GM18511 (cell line): Measurements from ENCODE around the gene MVK.

Experiments used
- ATAC-seq: cut with Tn5 transposase; IDR thresholded peaks from one replicate; pipeline ENCODE4 v1.9.1; 2021; ENCODE audit warnings: mild to moderate bottlenecking, moderate library complexity; ENCODE audit not compliant: unreplicated experiment

Gene MVK

DNA sequence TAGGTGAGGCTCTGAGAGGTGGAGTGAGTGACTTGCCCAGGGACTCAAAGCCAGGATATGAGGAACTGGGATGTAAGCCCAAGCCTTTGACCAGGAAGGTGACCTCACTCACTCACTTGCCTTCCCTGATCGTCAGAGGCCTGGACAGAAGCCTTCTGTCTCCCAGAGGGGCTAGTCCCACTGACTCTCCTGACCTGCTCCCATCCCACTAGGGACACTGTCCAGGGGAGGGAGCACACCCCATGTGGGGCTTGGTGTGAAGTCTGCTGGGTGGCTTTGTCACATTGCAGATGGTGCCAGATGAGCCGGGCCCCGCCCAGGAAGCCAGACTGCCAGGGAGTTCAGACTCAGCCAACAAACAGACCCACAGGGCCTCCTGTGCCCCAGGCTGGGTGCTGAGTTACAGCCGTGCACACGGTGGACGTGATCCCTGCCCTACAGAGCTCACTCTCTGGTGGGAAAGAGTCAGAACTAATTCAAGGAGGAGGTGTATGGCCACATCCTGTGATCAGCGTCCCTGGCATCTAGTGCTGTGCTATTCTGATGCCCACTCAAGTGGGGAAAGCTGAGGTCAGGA is 28.6 kb upstream of the MVK start:
- no peak for ATAC-seq

- no peak for ATAC-seq
These were observed 27.8 kb upstream of the MVK start for GRCh38 chr12:109545826-109546225.

DNA sequence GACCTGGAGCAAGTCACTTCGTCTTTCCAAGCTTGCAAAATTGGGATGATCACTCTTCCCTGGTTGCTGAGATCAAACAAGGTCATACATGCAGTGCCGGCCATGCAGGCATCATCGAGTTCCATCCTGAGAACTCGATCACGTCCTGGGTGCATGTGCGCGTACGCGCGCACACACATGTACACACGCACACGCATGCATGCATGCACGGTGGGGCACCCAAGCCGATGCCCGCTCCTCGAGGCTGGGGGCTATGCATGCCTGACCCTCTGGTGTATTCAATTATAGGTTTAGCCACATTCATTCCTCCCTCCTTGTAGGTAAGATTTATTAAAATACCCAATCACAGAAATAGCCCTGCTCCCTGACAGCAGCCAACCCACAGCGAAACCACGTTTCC is 26.3 kb upstream of the MVK start:
- ATAC-seq, result no peak

GRCh38 chr12:109548258-109548657 is 25.3 kb upstream of the MVK start:
- no peak for ATAC-seq

DNA sequence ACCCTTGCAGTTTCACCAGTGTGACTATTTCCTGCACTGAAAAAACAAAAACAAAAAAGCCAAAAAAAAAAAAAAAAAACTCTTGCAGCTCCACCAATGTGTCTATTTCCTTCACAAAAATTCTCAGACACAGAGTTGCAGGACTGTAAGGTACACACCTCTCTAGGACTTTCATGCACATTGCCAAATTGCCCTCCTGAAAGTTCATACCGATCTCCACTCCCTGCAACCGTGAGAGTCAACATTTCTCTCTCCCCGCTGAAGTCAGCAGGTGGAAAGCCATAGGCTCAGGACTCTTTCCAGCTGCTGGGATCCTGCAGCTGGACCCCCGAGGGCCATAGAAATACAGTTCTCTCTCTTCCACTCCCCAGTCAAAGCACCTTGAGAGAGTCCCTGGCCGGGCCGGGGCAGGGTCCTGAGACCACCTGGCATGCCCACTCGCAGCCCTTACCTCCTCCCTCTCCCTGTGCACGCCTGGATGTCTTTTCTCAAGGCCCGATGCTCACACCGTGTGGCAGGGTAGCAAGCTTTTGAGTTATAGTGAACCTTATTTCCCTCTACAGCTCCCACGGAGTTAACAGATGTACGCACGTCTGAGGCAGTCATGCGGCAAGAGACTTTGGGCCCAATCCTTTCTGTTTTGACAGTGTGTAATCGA is 23.9 kb upstream of the MVK start:
- no peak for ATAC-seq

- no peak for ATAC-seq
These were observed 23.3 kb upstream of the MVK start for GRCh38 chr12:109550281-109550680.

DNA sequence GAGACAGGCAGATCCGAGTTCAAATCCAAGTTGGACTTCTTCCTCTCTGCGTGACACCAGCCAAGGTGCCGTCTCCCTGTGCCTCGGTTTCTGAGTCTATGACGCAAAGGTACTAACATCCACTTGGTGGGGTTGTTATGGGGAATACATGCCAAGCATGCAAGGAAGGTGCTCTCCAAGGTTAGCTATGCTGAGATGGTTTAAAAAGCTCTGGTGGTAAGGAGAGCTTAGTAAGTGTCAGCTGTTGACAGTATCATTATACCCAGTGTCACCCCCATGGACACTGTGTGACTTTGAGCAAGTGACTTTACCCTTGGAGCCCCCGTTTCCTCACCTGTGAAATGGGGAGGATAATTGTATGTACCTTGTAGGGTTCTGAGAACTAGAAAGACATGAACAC is 22.5 kb upstream of the MVK start:
- ATAC-seq, result no peak

DNA sequence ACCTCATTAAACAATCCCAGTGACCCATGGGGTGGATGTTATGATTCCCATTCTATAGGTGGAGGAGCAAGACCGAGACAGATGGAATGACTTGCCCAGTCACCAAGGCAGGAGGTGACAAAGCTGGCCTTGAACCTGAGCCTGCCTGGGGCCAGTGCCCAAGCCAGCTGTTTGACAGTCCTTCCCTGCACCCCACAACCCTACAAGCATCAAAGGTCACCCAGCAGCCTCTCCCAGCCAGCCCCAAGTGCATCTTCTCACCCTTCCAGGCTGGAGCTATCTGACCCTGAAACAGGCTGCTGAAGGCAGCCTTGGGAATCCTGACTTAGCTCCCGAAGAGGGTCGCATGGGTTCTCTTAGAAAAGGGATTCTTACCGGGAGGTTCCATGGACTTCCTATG is 20.6 kb upstream of the MVK start:
- no peak for ATAC-seq

- ATAC-seq, result no peak
These were observed 20.1 kb upstream of the MVK start for GRCh38 chr12:109553483-109553882.

DNA sequence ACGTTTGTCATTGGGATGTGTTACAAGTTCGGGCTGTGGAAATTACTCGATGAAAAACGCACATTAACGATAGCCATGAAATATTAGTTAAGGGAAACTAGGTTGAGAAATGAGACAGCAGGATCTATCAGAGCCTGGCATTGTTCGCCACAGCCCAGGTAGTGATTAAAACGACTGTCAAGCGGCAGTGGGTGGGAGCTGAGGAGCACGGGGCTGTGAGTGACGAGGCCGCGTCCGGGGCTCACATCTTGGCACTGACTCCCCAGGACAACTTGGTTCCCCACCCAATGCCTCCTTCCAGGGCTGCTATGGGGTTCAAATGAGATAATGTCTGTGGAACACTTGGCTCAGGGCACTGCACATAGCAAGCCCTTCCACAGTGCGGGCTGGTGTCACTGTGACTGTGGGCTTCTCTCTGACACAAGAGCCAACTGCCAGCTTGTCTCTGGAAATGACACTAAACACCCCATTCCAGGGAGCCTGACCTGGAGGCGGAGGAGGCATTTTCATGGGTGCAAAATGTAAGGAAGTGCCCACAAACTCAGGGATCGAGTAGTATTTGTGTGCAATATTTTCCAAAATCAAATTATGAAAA is 19.6 kb upstream of the MVK start:
- no peak for ATAC-seq

GRCh38 chr12:109554761-109555160 is 18.8 kb upstream of the MVK start:
- no peak for ATAC-seq

DNA sequence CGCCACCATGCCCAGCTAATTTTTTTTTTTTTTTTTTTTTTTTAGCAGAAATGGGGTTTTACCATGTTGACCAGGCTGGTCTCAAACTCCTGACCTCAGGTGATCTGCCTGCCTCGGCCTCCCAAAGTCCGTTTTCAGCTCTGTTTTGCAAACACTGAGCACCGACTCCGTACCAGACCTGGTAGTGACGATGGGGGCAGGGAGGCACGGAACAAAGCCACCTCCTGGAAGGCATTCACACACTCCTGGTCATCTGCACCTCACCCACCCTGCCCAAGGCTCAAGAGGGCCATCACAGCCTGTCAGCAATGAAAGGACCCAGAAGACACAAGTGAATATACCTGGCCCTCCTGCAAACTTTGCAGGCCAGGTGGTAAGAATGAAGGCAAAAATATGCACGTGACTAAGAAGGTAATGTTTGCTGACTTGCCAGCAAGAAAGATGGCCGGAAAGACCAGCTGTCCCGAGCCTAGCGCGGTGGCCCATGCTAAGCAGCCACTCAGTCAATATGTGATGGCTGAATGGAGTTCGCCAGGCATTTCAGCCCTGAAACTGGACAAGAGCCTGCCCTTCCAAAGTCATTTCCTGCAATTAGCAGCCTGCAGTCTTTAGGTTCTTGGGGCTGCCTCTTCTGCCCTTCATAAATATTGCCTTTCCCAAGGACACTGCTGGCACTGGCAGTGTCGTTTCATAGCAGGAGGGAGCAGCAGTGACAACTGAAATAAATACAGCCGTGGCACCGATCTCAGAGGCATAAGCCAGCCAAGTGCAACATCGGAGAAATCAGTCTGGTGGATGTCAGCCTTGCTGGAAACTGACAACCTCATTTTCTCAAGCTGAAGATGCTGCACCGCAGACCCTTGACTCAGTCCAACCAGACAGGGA is 17.9 kb upstream of the MVK start:
- no peak for ATAC-seq

DNA sequence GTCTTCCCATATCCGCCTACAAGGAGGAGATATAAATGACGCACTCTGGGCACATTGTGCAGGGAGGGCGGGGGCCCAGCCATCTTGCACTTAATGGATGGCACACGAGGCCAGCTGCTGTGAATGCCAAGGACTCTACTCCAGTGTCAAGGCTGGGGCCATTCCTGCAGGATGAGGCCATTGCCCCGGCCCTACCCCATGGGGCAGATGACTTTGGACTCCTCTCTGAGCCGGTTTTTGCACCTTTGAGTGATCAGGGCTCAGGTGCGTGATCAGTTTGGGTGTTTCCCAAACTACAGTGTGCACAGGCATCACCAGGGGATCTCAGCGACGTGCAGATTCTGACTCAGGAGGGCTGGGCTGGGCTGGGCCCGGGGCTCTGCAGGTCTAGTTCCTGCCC is 16.4 kb upstream of the MVK start:
- no peak for ATAC-seq

DNA sequence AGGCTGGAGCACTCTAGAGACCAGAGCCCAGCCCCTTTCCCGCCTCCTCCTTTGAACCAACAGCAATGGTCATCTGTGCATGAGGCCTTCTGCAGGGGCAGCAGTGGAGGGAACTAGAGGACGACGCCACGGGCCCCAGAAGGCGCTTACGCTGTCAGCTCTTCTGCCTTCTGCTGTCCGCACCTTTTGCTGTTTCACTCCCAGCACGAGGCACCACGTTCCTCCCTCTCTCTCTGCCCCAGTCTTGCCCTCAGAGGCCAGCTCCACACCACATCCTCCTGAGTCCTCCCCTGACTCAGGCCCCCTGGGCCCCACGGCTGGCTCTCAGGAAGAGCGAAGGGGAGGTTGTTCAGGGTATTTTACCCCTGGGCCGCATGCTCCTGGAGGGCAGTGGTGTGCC is 15.8 kb upstream of the MVK start:
- no peak for ATAC-seq

- ATAC-seq, result no peak
These were observed 15.0 kb upstream of the MVK start for GRCh38 chr12:109558374-109559199.

DNA sequence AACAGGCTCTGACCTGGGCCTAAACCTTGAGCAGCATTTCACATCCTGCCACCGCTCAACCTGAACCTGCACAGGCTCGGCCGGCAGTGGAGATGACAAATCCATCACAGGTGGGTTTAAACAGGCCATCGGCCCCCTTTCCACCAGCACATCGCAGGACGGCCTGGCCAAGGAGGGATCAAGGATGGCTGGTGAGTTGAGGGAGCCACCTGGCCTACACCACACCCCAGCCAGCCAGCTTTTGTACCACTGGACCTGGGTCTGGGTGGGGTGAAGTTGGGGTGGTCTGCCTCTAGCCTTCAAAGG is 14.4 kb upstream of the MVK start:
- no peak for ATAC-seq

DNA sequence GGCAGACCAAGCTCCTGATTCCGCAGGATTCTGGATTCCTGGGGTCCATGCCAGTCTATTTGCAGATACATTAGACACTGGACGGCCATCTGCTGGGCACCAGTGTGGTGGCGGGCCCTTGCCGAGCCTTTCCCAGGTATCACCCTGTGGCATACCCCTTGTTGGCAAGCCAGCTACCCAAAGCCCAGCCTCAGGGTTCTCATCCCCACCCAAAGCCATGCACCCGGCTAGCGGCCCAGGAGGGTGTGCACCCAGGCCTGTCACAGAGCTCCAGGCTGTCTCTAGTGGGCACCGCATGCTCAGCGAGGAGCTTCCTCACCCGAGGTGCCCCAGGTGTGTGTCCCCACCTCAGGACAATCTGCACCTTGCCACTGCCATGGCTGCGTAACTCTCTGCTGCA is 14.0 kb upstream of the MVK start:
- no peak for ATAC-seq

- ATAC-seq, result no peak
These were observed 12.5 kb upstream of the MVK start for GRCh38 chr12:109560867-109561710.

DNA sequence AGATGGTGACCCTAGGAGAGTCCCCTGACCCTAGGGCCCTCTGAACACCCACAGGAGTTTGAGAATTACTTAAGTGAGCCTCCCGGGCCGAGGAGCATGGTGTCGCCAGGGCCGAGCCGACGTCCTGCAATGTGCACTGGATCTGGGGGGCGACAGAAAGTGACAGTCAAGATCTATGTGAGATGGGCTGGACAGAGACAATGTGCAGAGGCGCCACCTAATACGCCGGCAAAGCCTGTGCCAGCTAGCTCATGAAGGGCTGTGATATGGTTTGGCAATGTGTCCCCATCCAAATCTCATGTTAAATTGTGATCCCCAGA is 11.9 kb upstream of the MVK start:
- no peak for ATAC-seq

DNA sequence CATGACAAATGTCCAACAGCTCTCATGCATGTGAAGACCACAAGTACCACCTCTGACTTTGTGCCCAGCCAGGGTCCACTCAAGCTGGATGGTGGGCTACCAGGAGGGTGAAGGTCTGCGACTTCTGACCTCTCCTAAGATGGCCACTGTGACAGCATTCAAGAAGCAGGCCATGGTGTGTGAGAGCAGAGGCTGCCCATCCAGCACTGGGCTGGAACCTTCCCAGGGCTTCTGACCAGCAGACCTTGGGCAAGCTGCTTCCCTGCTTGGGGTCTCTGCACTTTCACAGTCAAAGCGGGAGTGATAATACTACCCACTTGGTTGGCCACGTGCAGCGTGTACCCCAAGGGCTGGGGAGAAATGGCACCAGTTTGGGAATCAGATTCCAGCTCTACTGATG is 10.7 kb upstream of the MVK start:
- no peak for ATAC-seq
